HuH-7 (cell line): Measurements from ENCODE around the gene TRIM74.
"Not testable (repeated sequence)": the region's sequence is repeated elsewhere in the genome, so short reads cannot be mapped to it uniquely, and the experiment has no call there.

ENCODE experiments used
- DNase-seq: peaks from one replicate; pipeline ENCODE4 v3.0.0; 2011; ENCODE audit warnings: low spot score

TRIM74 gene

GRCh38 chr7:72968980-72969516, at the start of gene TRIM74:
TSS of gene TRIM74 (minus strand) at chr7:72969466. CDS start at chr7:72966157, 3,309 bp downstream.
- not testable (repeated sequence) for DNase-seq

GRCh38 chr7:73006491-73006890, 37.2 kb upstream of the TRIM74 start:
- DNase-seq = not testable (repeated sequence)

GRCh38 chr7:73005693-73006447, 36.6 kb upstream of the TRIM74 start:
- not testable (repeated sequence) for DNase-seq

- DNase-seq = not testable (repeated sequence)
Measured at GRCh38 chr7:73005356-73005692, 36.1 kb upstream of the TRIM74 start.

GRCh38 chr7:72997887-72998468, 28.7 kb upstream of the TRIM74 start:
- DNase-seq = not testable (repeated sequence)

- not testable (repeated sequence) for DNase-seq
Measured at GRCh38 chr7:72997447-72997846, 28.2 kb upstream of the TRIM74 start.

- not testable (repeated sequence) for DNase-seq
Measured at GRCh38 chr7:72995484-72995883, 26.2 kb upstream of the TRIM74 start.

GRCh38 chr7:72990146-72990913, 21.1 kb upstream of the TRIM74 start:
- DNase-seq = not testable (repeated sequence)

GRCh38 chr7:72982084-72982483, 12.8 kb upstream of the TRIM74 start:
- DNase-seq = not testable (repeated sequence)

- DNase-seq = not testable (repeated sequence)
Measured at GRCh38 chr7:72980382-72980781, 11.1 kb upstream of the TRIM74 start.

GRCh38 chr7:72976434-72976833, 7.2 kb upstream of the TRIM74 start:
- not testable (repeated sequence) for DNase-seq

GRCh38 chr7:72975656-72976286, 6.5 kb upstream of the TRIM74 start:
- not testable (repeated sequence) for DNase-seq

- not testable (repeated sequence) for DNase-seq
Measured at GRCh38 chr7:72974781-72975180, 5.5 kb upstream of the TRIM74 start.

GRCh38 chr7:72971505-72971904, 2.2 kb upstream of the TRIM74 start:
- not testable (repeated sequence) for DNase-seq

- DNase-seq = not testable (repeated sequence)
Measured at GRCh38 chr7:72969688-72970087, 422 bp upstream of the TRIM74 start.

- not testable (repeated sequence) for DNase-seq
Measured at GRCh38 chr7:72966892-72967291, 2.4 kb downstream of the TRIM74 start.

GRCh38 chr7:72965186-72965975, 3.9 kb downstream of the TRIM74 start:
- DNase-seq = not testable (repeated sequence)

GRCh38 chr7:72963056-72963455, 6.2 kb downstream of the TRIM74 start:
- not testable (repeated sequence) for DNase-seq

- DNase-seq = not testable (repeated sequence)
Measured at GRCh38 chr7:72961346-72961650, 8.0 kb downstream of the TRIM74 start.

- not testable (repeated sequence) for DNase-seq
Measured at GRCh38 chr7:72960626-72961345, 8.5 kb downstream of the TRIM74 start.

- DNase-seq = not testable (repeated sequence)
Measured at GRCh38 chr7:72960029-72960428, 9.2 kb downstream of the TRIM74 start.
